PC-9 (cell line): ENCODE data around the gene ACTR5.

Source experiments
- EZH2 ChIP-seq: fragments of 200-600 bp; sonication (generic); IDR thresholded peaks from 2 replicates; pipeline ENCODE4 v1.8.0; 2017; ENCODE audit warnings: antibody characterized with exemption, low read depth
- TF ChIP-seq, protein P1 (sequence below): fragments of 200-600 bp; sonication (generic); conservative IDR thresholded peaks from 2 replicates; pipeline ENCODE4 v1.6.1; 2017; ENCODE audit warnings: mixed run types, antibody characterized with exemption, mild to moderate bottlenecking, moderate library complexity

- TF ChIP-seq, protein P1, sequence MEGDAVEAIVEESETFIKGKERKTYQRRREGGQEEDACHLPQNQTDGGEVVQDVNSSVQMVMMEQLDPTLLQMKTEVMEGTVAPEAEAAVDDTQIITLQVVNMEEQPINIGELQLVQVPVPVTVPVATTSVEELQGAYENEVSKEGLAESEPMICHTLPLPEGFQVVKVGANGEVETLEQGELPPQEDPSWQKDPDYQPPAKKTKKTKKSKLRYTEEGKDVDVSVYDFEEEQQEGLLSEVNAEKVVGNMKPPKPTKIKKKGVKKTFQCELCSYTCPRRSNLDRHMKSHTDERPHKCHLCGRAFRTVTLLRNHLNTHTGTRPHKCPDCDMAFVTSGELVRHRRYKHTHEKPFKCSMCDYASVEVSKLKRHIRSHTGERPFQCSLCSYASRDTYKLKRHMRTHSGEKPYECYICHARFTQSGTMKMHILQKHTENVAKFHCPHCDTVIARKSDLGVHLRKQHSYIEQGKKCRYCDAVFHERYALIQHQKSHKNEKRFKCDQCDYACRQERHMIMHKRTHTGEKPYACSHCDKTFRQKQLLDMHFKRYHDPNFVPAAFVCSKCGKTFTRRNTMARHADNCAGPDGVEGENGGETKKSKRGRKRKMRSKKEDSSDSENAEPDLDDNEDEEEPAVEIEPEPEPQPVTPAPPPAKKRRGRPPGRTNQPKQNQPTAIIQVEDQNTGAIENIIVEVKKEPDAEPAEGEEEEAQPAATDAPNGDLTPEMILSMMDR, result no peak
- no peak for TF ChIP-seq EZH2
Observed at GRCh38 chr20:38700926-38701325, 47.3 kb upstream of the ACTR5 start.
